T-helper 1 cell treated with Interleukin-12 subunit alpha and Interleukin-12 subunit beta and Interleukin-4 antibody, amounts not matched to agents 30 μg/mL and 1 μg/mL, for 36 hours (primary cell): ENCODE data around the gene TBC1D4.
A peak's percentile ranks its signal among the peaks of the same experiment; 100 is the strongest.

Experiments
- H3K27ac Mint-ChIP-seq: one replicate; pipeline ENCODE4 v1.8.0; 2021; ENCODE audit warnings: mild to moderate bottlenecking, mixed read lengths
- H3K27me3 Mint-ChIP-seq: one replicate; pipeline ENCODE4 v1.8.0; 2021; ENCODE audit warnings: low read depth, mixed read lengths
- H3K36me3 Mint-ChIP-seq: one replicate; pipeline ENCODE4 v1.8.0; 2021; ENCODE audit warnings: low read depth, mixed read lengths
- H3K4me1 Mint-ChIP-seq: one replicate; pipeline ENCODE4 v1.8.0; 2021; ENCODE audit warnings: low read depth, mixed read lengths
- H3K4me3 Mint-ChIP-seq: one replicate; pipeline ENCODE4 v1.8.0; 2021; ENCODE audit warnings: mild to moderate bottlenecking, moderate library complexity, mixed read lengths
- H3K9me3 Mint-ChIP-seq: one replicate; pipeline ENCODE4 v1.8.0; 2021; ENCODE audit warnings: mixed read lengths

The TBC1D4 gene

GRCh38 chr13:75341028-75341427 is 140.9 kb downstream of the TBC1D4 start:
- H3K9me3 Mint-ChIP-seq: no peaks in the 10 kb centered on the region
- no peak overlapping the region for H3K27ac Mint-ChIP-seq
- H3K4me3 Mint-ChIP-seq: no peak overlapping the region
- H3K4me1 Mint-ChIP-seq: no peaks in the 10 kb centered on the region
- no peaks in the 10 kb centered on the region for H3K27me3 Mint-ChIP-seq
- no peaks in the 10 kb centered on the region for H3K36me3 Mint-ChIP-seq

GRCh38 chr13:75339635-75340374 is 142.2 kb downstream of the TBC1D4 start:
- Mint-ChIP-seq H3K27ac (no peak overlapping the region), H3K9me3 (no peaks in the 10 kb centered on the region), H3K4me1 (no peaks in the 10 kb centered on the region), H3K27me3 (no peaks in the 10 kb centered on the region), H3K4me3 (no peak overlapping the region), H3K36me3 (no peaks in the 10 kb centered on the region)

- H3K4me1 Mint-ChIP-seq: no peaks in the 10 kb centered on the region
Observed at GRCh38 chr13:75334634-75335447, 147.1 kb downstream of the TBC1D4 start.

GRCh38 chr13:75333103-75333502 is 148.9 kb downstream of the TBC1D4 start:
- Mint-ChIP-seq H3K27ac (no peak overlapping the region), H3K4me1 (no peaks in the 10 kb centered on the region), H3K36me3 (no peaks in the 10 kb centered on the region), H3K4me3 (no peak overlapping the region), H3K9me3 (no peaks in the 10 kb centered on the region), H3K27me3 (peaks cover 2% of the 10 kb centered on the region)

More at GRCh38 chr13:75334634-75335447, 147.1 kb downstream of the TBC1D4 start:
- no peaks in the 10 kb centered on the region for H3K27me3 Mint-ChIP-seq
- no peak overlapping the region for H3K4me3 Mint-ChIP-seq
- no peak overlapping the region for H3K27ac Mint-ChIP-seq
- no peaks in the 10 kb centered on the region for H3K9me3 Mint-ChIP-seq
- H3K36me3 Mint-ChIP-seq: no peaks in the 10 kb centered on the region

GRCh38 chr13:75331792-75332349 is 150.1 kb downstream of the TBC1D4 start:
- no peak overlapping the region for H3K4me3 Mint-ChIP-seq
- H3K9me3 Mint-ChIP-seq: no peaks in the 10 kb centered on the region
- H3K36me3 Mint-ChIP-seq: no peaks in the 10 kb centered on the region
- H3K27ac Mint-ChIP-seq: no peak overlapping the region
- H3K4me1 Mint-ChIP-seq: peaks cover 7% of the 10 kb centered on the region
- H3K27me3 Mint-ChIP-seq: peaks cover 4% of the 10 kb centered on the region

- Mint-ChIP-seq H3K27me3 (peaks cover 4% of the 10 kb centered on the region), H3K4me1 (peaks cover 16% of the 10 kb centered on the region), H3K27ac (no peak overlapping the region), H3K9me3 (no peaks in the 10 kb centered on the region), H3K4me3 (no peak overlapping the region), H3K36me3 (no peaks in the 10 kb centered on the region)
Observed at GRCh38 chr13:75330770-75331169, 151.2 kb downstream of the TBC1D4 start.

GRCh38 chr13:75329723-75330122 is 152.2 kb downstream of the TBC1D4 start:
- H3K4me1 Mint-ChIP-seq: peaks cover 20% of the 10 kb centered on the region
- H3K27ac Mint-ChIP-seq: no peak overlapping the region
- H3K4me3 Mint-ChIP-seq: no peak overlapping the region
- H3K9me3 Mint-ChIP-seq: no peaks in the 10 kb centered on the region
- peaks cover 4% of the 10 kb centered on the region for H3K27me3 Mint-ChIP-seq
- H3K36me3 Mint-ChIP-seq: no peaks in the 10 kb centered on the region

GRCh38 chr13:75329097-75329496 is 152.9 kb downstream of the TBC1D4 start:
- Mint-ChIP-seq H3K4me1 (peaks cover 25% of the 10 kb centered on the region), H3K27ac (no peak overlapping the region), H3K27me3 (peaks cover 4% of the 10 kb centered on the region), H3K9me3 (no peaks in the 10 kb centered on the region), H3K36me3 (no peaks in the 10 kb centered on the region), H3K4me3 (no peak overlapping the region)

GRCh38 chr13:75327135-75327510 is 154.8 kb downstream of the TBC1D4 start:
- peaks cover 33% of the 10 kb centered on the region for H3K4me1 Mint-ChIP-seq
- H3K9me3 Mint-ChIP-seq: no peaks in the 10 kb centered on the region
- no peaks in the 10 kb centered on the region for H3K36me3 Mint-ChIP-seq
- peak overlapping the region; percentile 90 for H3K27ac Mint-ChIP-seq
- H3K27me3 Mint-ChIP-seq: peaks cover 4% of the 10 kb centered on the region
- peak overlapping the region; percentile 81 for H3K4me3 Mint-ChIP-seq

GRCh38 chr13:75326173-75327134 is 155.5 kb downstream of the TBC1D4 start:
- Mint-ChIP-seq H3K27ac (peak overlapping the region; percentile 90), H3K9me3 (no peaks in the 10 kb centered on the region), H3K4me1 (peaks cover 35% of the 10 kb centered on the region), H3K27me3 (peaks cover 4% of the 10 kb centered on the region), H3K4me3 (peak overlapping the region; percentile 81), H3K36me3 (no peaks in the 10 kb centered on the region)

- peak overlapping the region; percentile 81 for H3K4me3 Mint-ChIP-seq
- H3K27ac Mint-ChIP-seq: peak overlapping the region; percentile 90
- H3K27me3 Mint-ChIP-seq: peaks cover 4% of the 10 kb centered on the region
- H3K9me3 Mint-ChIP-seq: no peaks in the 10 kb centered on the region
- peaks cover 38% of the 10 kb centered on the region for H3K4me1 Mint-ChIP-seq
- H3K36me3 Mint-ChIP-seq: no peaks in the 10 kb centered on the region
Observed at GRCh38 chr13:75325711-75326110, 156.3 kb downstream of the TBC1D4 start.

GRCh38 chr13:75324413-75324940 is 157.5 kb downstream of the TBC1D4 start:
- no peak overlapping the region for H3K27ac Mint-ChIP-seq
- H3K4me3 Mint-ChIP-seq: peak overlapping the region; percentile 60
- no peaks in the 10 kb centered on the region for H3K36me3 Mint-ChIP-seq
- peaks cover 38% of the 10 kb centered on the region for H3K4me1 Mint-ChIP-seq
- H3K27me3 Mint-ChIP-seq: peaks cover 4% of the 10 kb centered on the region
- H3K9me3 Mint-ChIP-seq: no peaks in the 10 kb centered on the region

GRCh38 chr13:75321084-75321483 is 160.9 kb downstream of the TBC1D4 start:
- H3K4me1 Mint-ChIP-seq: peaks cover 48% of the 10 kb centered on the region
- H3K4me3 Mint-ChIP-seq: no peak overlapping the region

GRCh38 chr13:75319254-75319653 is 162.7 kb downstream of the TBC1D4 start:
- Mint-ChIP-seq H3K27me3 (no peaks in the 10 kb centered on the region), H3K27ac (no peak overlapping the region), H3K36me3 (no peaks in the 10 kb centered on the region), H3K4me1 (peaks cover 39% of the 10 kb centered on the region), H3K9me3 (no peaks in the 10 kb centered on the region), H3K4me3 (no peak overlapping the region)

More at GRCh38 chr13:75321084-75321483, 160.9 kb downstream of the TBC1D4 start:
- H3K36me3 Mint-ChIP-seq: no peaks in the 10 kb centered on the region
- H3K27me3 Mint-ChIP-seq: no peaks in the 10 kb centered on the region
- no peaks in the 10 kb centered on the region for H3K9me3 Mint-ChIP-seq
- H3K27ac Mint-ChIP-seq: no peak overlapping the region
